Adrenal gland (tissue), 12 donors: ENCODE measurements around the gene GBF1. TPM values are rescaled to one million over a fixed set of nuclear protein-coding genes. Genes with fewer than 3 reads are reported as not detected.

Experiments
- DNase-seq, 7 donors: peaks; one replicate each; pipeline ENCODE4 v3.0.0-alpha.2; 2019 to 2020
- H3K27ac ChIP-seq, 5 donors: fragments of 200-600 bp; sonication (generic) in 4 of 5; 1 replicate in 3 of 5; 2 replicates in 2 of 5; pipeline versions ENCODE4 v1.5.1 to v1.8.0; 2016 to 2020; ENCODE audit warnings: mild to moderate bottlenecking in 1 of 5
- H3K27me3 ChIP-seq: fragments of 200-600 bp; 2 replicates; pipeline ENCODE4 v1.8.0; 2021
- H3K36me3 ChIP-seq, 2 donors: fragments of 200-600 bp; replicated peaks in 1 of 2; 1 replicate in 1 of 2; 2 replicates in 1 of 2; pipeline versions ENCODE4 v1.5.1 to v1.8.0; 2018 to 2022
- H3K4me1 ChIP-seq, 2 donors: fragments of 200-600 bp; replicated peaks in 1 of 2; 1 replicate in 1 of 2; 2 replicates in 1 of 2; pipeline versions ENCODE4 v1.5.1 to v1.8.0; 2018 to 2021
- H3K4me3 ChIP-seq, 4 donors: fragments of 200-600 bp; sonication (generic) in 3 of 4; one replicate each; pipeline ENCODE4 v1.5.1; 2016 to 2018
- H3K9me3 ChIP-seq, 3 donors: fragments of 200-600 bp; sonication (generic) in 1 of 3; replicated peaks in 1 of 3; 1 replicate in 2 of 3; 2 replicates in 1 of 3; pipeline versions ENCODE4 v1.5.1 to v1.8.0; 2016 to 2021
- POLR2A ChIP-seq, 2 donors: fragments of 450-650 bp; IDR thresholded peaks; one replicate each; pipeline ENCODE4 v1.6.1; 2017; ENCODE audit warnings: antibody characterized with exemption in 2 of 2, mild to moderate bottlenecking in 2 of 2, moderate library complexity in 1 of 2
- WGBS, 4 donors: extraction: QIAGEN DNeasy Blood & Tissue Kit in 2 of 4; methylation state at CpG; one replicate each; pipeline versions ENCODE4 v1.1.5 to v1.1.7; 2013 to 2017; 5-methylcytosine and 5-hydroxymethylcytosine counted together
- intact Hi-C, 2 donors: fragments of 100-400 bp; cut with DNase I; formaldehyde crosslinking; loops; one replicate each; pipeline versions ENCODE4 v1.14.1 to v1.15.0; 2022 to 2023
- polyA plus RNA-seq, 3 donors: library from polyadenylated mRNA; stranded (reverse); fragments of 200-250 nt in 2 of 3; fragments of 350-450 nt in 1 of 3; fragmentation: Illumina TruSeq in 1 of 3; extraction: RNeasy Lipid Tissue Mini Kit (QIAGEN cat#74804) in 1 of 3; gene quantifications; one replicate each; pipeline ENCODE4 v1.2.3, GENCODE V29; 2013 to 2014
- total RNA-seq, 9 donors: library from RNA; depleted of rRNA in 4 of 9; stranded (reverse); fragments of >200 nt in 4 of 9; fragments of 120-200 nt in 1 of 9; fragmentation: NEBNext Ultra II Directional in 1 of 9; extraction: Animal tissue kit (Norgen Biotek cat#: 25700) in 1 of 9; gene quantifications; one replicate each; pipeline versions ENCODE4 v1.1.0 to v1.2.4, GENCODE V29; 2013 to 2023
- TF ChIP-seq, protein P1 (sequence below), 6 experiments: fragments of 450-650 bp in 4 of 6; fragments of 200-600 bp in 2 of 6; sonication (generic) in 1 of 6; IDR thresholded peaks; 1 replicate in 5 of 6; 2 replicates in 1 of 6; pipeline versions ENCODE4 v1.5.1 to v1.8.0; 2016 to 2021; ENCODE audit warnings: antibody characterized with exemption in 6 of 6, mild to moderate bottlenecking in 2 of 6, moderate library complexity in 1 of 6
- donor health status: healthy with polysubstance abuse.
- donor health status: Bipolar disorder and iron deficiency.
- donor health status: DM: yes; HTN: yes; CAD: no.
- donor health status: DM: no; HTN: no; CAD: no.
- donor health status: DM: no; HTN: no; CAD: no.
- donor health status: DM: yes; HTN: yes; CAD: no.

GBF1 gene
- total and polyA plus RNA-seq, 12 donors, result 16.4 to 46.1 (median 37.7) TPM

DNA sequence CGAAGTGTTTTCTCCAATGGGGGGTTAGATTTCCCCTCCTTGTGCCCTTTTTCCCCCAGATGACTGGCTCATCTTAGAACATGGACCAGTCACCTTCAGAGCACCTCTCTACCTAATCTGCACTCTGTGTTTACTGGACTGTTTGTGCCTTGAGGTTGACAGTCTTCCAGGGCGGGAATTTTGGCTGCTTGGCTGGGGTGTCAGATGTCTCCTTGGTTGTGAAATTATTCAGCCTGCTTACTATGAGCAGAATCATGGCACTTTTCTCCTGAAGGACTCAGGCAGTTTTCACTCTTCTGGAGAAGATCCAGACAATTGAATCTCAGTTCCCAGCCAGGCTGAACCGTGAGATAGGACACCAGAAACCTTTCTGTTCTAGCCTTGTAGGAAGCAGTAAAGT lies 89.9 kb downstream of the GBF1 start:
- Histone ChIP-seq H3K9me3 (no peaks in the 10 kb centered on the region), H3K4me3 (no peak overlapping the region), H3K27me3 (no peaks in the 10 kb centered on the region), H3K27ac (no peak overlapping the region), H3K36me3 (no peaks in the 10 kb centered on the region), H3K4me1 (peaks cover 0 to 13% of the 10 kb centered on the region in 2 donors)
- intact Hi-C loops, result no loop called here
- TF ChIP-seq, protein P1, sequence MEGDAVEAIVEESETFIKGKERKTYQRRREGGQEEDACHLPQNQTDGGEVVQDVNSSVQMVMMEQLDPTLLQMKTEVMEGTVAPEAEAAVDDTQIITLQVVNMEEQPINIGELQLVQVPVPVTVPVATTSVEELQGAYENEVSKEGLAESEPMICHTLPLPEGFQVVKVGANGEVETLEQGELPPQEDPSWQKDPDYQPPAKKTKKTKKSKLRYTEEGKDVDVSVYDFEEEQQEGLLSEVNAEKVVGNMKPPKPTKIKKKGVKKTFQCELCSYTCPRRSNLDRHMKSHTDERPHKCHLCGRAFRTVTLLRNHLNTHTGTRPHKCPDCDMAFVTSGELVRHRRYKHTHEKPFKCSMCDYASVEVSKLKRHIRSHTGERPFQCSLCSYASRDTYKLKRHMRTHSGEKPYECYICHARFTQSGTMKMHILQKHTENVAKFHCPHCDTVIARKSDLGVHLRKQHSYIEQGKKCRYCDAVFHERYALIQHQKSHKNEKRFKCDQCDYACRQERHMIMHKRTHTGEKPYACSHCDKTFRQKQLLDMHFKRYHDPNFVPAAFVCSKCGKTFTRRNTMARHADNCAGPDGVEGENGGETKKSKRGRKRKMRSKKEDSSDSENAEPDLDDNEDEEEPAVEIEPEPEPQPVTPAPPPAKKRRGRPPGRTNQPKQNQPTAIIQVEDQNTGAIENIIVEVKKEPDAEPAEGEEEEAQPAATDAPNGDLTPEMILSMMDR (IDR thresholded peaks at IDR 0.05), result no peak
- TF ChIP-seq POLR2A (IDR thresholded peaks at IDR 0.05), result no peak
- WGBS, 4 donors, result 75 to 90% (median 79%) methylated on average over 3 of the region's 3 CpGs
- peak in 2 of 7 donors; percentile 26 to 29 for DNase-seq

DNA sequence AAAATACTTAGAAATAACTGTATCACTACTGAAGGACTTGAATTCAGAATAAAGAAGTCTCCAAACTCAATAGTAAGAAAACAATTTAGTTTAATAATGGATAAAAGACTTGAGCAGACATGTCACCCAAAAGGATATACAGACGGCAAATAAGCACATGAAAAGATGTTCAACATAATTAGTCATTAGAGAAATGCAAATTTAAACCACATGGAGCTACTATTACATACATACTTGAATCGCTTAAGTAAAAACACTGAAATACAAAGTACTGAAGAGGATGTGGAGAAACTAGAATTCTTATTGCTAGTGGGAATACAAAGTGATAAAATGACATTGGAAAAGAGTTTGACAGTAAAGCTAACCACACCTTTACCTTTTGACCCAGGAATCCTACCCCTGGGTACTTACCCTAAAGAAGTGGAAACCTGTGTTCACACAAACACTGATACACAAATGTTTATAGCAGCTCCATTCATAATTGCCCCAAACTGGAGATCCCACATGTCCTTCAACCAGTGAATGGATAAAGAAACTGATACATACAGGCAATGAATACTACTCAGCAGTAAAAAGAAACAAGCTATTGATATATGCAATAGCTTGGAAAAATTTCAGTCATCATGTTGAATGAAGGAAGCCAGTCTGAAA lies 95.8 kb downstream of the GBF1 start:
- TF ChIP-seq POLR2A (IDR thresholded peaks at IDR 0.05), result no peak
- TF ChIP-seq, protein P1 (IDR thresholded peaks at IDR 0.05), result no peak
- WGBS, 4 donors, result 81 to 93% (median 92%) methylated on average over 2 of the region's 2 CpGs
- no peak for DNase-seq
- no peaks in the 10 kb centered on the region for H3K9me3 ChIP-seq
- no peak overlapping the region for H3K27ac ChIP-seq
- H3K36me3 ChIP-seq, result peaks cover 0 to 10% of the 10 kb centered on the region in 2 donors
- H3K4me1 ChIP-seq, result peaks cover 3 to 10% of the 10 kb centered on the region in 2 donors
- H3K4me3 ChIP-seq, result no peak overlapping the region
- intact Hi-C loops, result no loop called here
- no peaks in the 10 kb centered on the region for H3K27me3 ChIP-seq

DNA sequence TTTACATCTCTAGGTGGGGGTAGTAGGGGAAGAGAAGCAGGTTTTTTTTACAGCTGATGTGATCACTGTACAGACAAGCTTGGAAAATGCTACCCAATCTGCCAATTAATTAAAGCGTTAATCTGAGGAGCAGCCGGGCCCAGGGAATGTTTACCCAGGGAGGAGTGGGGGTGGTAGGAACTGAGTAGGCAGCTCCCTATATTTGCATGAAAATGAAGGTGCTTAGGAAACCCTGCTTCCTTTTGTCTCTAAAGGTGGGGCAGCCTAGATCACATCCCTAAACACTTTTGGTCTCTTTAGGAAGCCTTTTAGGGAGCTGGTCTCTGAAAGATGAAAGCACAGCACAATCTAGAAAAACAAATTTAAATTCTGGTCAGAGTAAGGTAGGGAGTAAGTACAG lies 97.1 kb downstream of the GBF1 start:
- no peak for TF ChIP-seq POLR2A (IDR thresholded peaks at IDR 0.05)
- TF ChIP-seq, protein P1 (IDR thresholded peaks at IDR 0.05), result no peak
- Histone ChIP-seq H3K27ac (no peak overlapping the region), H3K4me1 (peaks cover 3 to 10% of the 10 kb centered on the region in 2 donors), H3K9me3 (no peaks in the 10 kb centered on the region), H3K36me3 (peaks cover 0 to 10% of the 10 kb centered on the region in 2 donors), H3K27me3 (no peaks in the 10 kb centered on the region), H3K4me3 (no peak overlapping the region)
- 45 to 88% (median 78%) methylated on average over 2 of the region's 2 CpGs for WGBS, 4 donors
- DNase-seq, result no peak
- intact Hi-C loops, result no loop called here

DNA sequence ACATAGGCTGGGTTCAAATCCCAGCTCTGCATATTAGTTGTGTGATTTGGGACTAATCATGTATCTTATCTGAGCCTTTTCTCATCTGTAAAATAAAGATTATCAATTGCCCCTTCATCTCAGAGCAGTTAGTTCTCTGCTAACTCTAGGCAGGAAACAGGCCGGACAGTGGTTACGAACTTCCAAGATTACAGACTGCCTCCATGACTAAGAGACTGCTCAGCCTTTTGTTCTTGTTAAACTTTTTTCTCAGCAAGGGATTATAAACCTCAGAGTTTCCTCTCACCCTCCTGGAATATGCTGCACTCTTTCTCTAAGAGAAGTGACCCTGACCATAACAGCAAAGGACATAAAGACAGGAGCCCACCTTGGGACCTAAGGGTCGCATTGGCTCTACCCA lies 97.6 kb downstream of the GBF1 start:
- H3K27me3 ChIP-seq, result no peaks in the 10 kb centered on the region
- no peak for DNase-seq
- no peaks in the 10 kb centered on the region for H3K9me3 ChIP-seq
- TF ChIP-seq, protein P1 (IDR thresholded peaks at IDR 0.05), result no peak
- no peak for TF ChIP-seq POLR2A (IDR thresholded peaks at IDR 0.05)
- H3K27ac ChIP-seq, result peak overlapping the region in 1 of 5 donors; percentile 0
- 69 to 78% (median 73%) methylated on average over 3 of the region's 3 CpGs for WGBS, 4 donors
- H3K4me3 ChIP-seq, result no peak overlapping the region
- intact Hi-C loops, result no loop called here
- peaks cover 3 to 10% of the 10 kb centered on the region in 2 donors for H3K4me1 ChIP-seq
- peaks cover 0 to 10% of the 10 kb centered on the region in 2 donors for H3K36me3 ChIP-seq
